Smooth muscle cell (in vitro differentiated cells): Measurements from ENCODE around the gene PAQR4. TPM values are rescaled to one million over a fixed set of nuclear protein-coding genes. Genes with fewer than 3 reads are reported as not detected.

ENCODE experiments used
- DNase-seq: peaks from one replicate; lab custom pipeline; 2025; ENCODE audit not compliant: unreplicated experiment; lab: John Stamatoyannopoulos, UW
- H2AFZ ChIP-seq: fragments of 200-600 bp; sonication (generic); 2 replicates; pipeline ENCODE4 v1.6.0; 2016; ENCODE audit warnings: antibody characterized with exemption, low read depth, mild to moderate bottlenecking
- H3F3A ChIP-seq: fragments of 200-600 bp; sonication (generic); 2 replicates; pipeline ENCODE4 v1.6.0; 2017; ENCODE audit warnings: antibody characterized with exemption, low read depth
- H3K27ac ChIP-seq: fragments of 200-600 bp; sonication (generic); 2 replicates; pipeline ENCODE4 v1.5.1; 2016; ENCODE audit warnings: low read depth, mild to moderate bottlenecking
- H3K27me3 ChIP-seq: fragments of 200-600 bp; sonication (generic); 2 replicates; pipeline ENCODE4 v1.6.1; 2016; ENCODE audit warnings: low read depth, mild to moderate bottlenecking
- H3K36me3 ChIP-seq: fragments of 200-600 bp; sonication (generic); 2 replicates; pipeline ENCODE4 v1.5.1; 2016; ENCODE audit warnings: low read depth
- H3K4me1 ChIP-seq: fragments of 200-600 bp; sonication (generic); 2 replicates; pipeline ENCODE4 v1.5.1; 2016; ENCODE audit warnings: low read depth
- H3K4me2 ChIP-seq: fragments of 200-600 bp; sonication (generic); 2 replicates; pipeline ENCODE4 v1.6.0; 2016; ENCODE audit warnings: mild to moderate bottlenecking
- H3K4me3 ChIP-seq: fragments of 200-600 bp; sonication (generic); 2 replicates; pipeline ENCODE4 v1.5.1; 2016; ENCODE audit warnings: mild to moderate bottlenecking
- H3K79me2 ChIP-seq: fragments of 200-600 bp; sonication (generic); 2 replicates; pipeline ENCODE4 v1.6.0; 2016; ENCODE audit warnings: low read depth, mild to moderate bottlenecking
- H3K9ac ChIP-seq: fragments of 200-600 bp; sonication (generic); 2 replicates; pipeline ENCODE4 v1.6.0; 2016; ENCODE audit warnings: low read depth
- H3K9me3 ChIP-seq: fragments of 200-600 bp; sonication (generic); replicated peaks from 2 replicates; pipeline ENCODE4 v1.5.1; 2016; ENCODE audit warnings: low read depth
- H4K20me1 ChIP-seq: fragments of 200-600 bp; sonication (generic); 2 replicates; pipeline ENCODE4 v1.6.0; 2016; ENCODE audit warnings: low read depth
- WGBS: methylation state at CpG from one replicate; pipeline ENCODE4 v1.1.7; 2016; ENCODE audit warnings: low lambda C conversion rate; 5-methylcytosine and 5-hydroxymethylcytosine counted together
- polyA plus RNA-seq: library from polyadenylated mRNA; unstranded; fragments of >200 nt; fragmentation: Nextera tagmentation; extraction: Ambion mirVana; gene quantifications from 2 replicates; pipeline ENCODE4 v1.2.1, GENCODE V29; 2016
- total RNA-seq: library from RNA; depleted of rRNA; stranded (reverse); fragments of >200 nt; gene quantifications from 2 replicates; pipeline ENCODE4 v1.2.3, GENCODE V29; 2014
- TF ChIP-seq, protein P1 (sequence below): fragments of 200-600 bp; sonication (generic); IDR thresholded peaks from 2 replicates; pipeline ENCODE4 v1.5.1; 2017; ENCODE audit warnings: borderline replicate concordance, mild to moderate bottlenecking, antibody characterized with exemption; ENCODE audit not compliant: insufficient read depth, poor library complexity, severe bottlenecking

Gene PAQR4
- total and polyA plus RNA-seq, 2 experiments from 2014 or later: 4.6 to 9.3 TPM

DNA sequence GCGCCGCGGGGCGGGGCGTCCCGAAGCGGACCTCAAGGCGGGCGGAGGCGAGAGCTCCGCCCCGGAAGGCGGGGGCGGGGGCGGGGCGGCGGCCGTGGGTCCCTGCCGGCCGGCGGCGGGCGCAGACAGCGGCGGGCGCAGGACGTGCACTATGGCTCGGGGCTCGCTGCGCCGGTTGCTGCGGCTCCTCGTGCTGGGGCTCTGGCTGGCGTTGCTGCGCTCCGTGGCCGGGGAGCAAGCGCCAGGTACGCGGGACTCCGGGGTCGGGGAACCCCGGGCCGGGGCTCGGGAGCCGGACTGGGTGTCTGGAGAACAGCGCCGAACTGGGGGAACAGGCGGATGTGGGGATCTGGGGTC, 51.1 kb downstream of the PAQR4 start, which contains the start of gene TNFRSF12A:
Gene TNFRSF12A, plus strand, starts transcription at position 122 of the 357 bp plus-strand sequence. Its CDS starts 30 bp downstream, at position 152.
- H3F3A ChIP-seq: peaks cover 16% of the 10 kb centered on the region
- H4K20me1 ChIP-seq: peaks cover 28% of the 10 kb centered on the region
- DNase-seq: peak; percentile 57
- H3K9ac ChIP-seq: peak within 1 kb of the TSS; percentile 99
- no peaks in the 10 kb centered on the region for H3K9me3 ChIP-seq
- no peaks in the 10 kb centered on the region for H3K79me2 ChIP-seq
- H2AFZ ChIP-seq: no peak within 1 kb of the TSS
- peak within 1 kb of the TSS; percentile 86 for H3K4me3 ChIP-seq
- no peaks in the 10 kb centered on the region for H3K27me3 ChIP-seq
- WGBS: 0% methylated on average over 25 of the region's 49 CpGs
- TF ChIP-seq, protein P1, sequence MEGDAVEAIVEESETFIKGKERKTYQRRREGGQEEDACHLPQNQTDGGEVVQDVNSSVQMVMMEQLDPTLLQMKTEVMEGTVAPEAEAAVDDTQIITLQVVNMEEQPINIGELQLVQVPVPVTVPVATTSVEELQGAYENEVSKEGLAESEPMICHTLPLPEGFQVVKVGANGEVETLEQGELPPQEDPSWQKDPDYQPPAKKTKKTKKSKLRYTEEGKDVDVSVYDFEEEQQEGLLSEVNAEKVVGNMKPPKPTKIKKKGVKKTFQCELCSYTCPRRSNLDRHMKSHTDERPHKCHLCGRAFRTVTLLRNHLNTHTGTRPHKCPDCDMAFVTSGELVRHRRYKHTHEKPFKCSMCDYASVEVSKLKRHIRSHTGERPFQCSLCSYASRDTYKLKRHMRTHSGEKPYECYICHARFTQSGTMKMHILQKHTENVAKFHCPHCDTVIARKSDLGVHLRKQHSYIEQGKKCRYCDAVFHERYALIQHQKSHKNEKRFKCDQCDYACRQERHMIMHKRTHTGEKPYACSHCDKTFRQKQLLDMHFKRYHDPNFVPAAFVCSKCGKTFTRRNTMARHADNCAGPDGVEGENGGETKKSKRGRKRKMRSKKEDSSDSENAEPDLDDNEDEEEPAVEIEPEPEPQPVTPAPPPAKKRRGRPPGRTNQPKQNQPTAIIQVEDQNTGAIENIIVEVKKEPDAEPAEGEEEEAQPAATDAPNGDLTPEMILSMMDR: no peak
- no peaks in the 10 kb centered on the region for H3K36me3 ChIP-seq
- peak within 1 kb of the TSS; percentile 100 for H3K27ac ChIP-seq
- peaks cover 21% of the 10 kb centered on the region for H3K4me1 ChIP-seq
- peak within 1 kb of the TSS; percentile 93 for H3K4me2 ChIP-seq

DNA sequence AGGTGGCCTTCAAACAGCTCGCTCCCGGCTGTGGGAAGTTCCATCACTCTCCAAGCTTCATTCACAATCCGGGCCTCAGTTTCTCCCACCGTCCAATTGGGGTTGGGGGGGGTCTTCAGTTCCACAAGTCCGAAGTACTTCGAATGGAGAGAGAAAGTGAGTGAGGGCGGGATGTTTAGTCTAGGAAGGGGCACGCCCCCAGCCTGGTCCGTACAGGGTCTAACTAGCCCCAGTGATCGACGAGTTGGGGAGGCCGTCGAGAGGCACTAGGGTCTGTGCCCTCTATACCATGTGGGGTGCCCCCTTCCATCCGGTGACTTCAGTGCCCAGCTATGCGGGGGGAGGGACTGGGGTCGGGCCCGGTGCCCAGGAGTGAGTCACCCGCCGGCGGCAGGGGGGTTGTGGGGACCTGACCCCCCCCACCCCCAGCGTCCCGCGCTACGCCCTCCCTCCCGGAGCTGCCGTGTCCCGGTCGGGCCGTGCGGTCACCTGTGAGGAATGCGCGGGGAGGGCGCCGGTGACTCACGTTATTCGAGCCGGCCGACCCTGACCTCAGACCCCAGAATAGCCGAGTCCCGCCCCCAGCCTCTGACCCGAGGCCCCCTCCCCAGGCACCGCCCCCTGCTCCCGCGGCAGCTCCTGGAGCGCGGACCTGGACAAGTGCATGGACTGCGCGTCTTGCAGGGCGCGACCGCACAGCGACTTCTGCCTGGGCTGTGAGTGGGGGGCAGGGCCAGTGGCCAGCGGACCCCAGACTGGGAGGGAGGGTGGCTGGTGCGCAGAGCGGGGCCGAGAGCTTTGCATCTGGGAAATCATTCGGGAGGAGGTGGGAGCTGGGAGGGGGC, 51.7 kb downstream of the PAQR4 start:
- Histone ChIP-seq H2AFZ (no peak overlapping the region), H3K27ac (peak overlapping the region; percentile 100), H3K27me3 (no peaks in the 10 kb centered on the region), H3K36me3 (no peaks in the 10 kb centered on the region), H3F3A (peaks cover 16% of the 10 kb centered on the region), H3K9me3 (no peaks in the 10 kb centered on the region), H3K4me1 (peaks cover 21% of the 10 kb centered on the region), H3K4me3 (peak overlapping the region; percentile 86), H3K4me2 (peak overlapping the region; percentile 93), H3K79me2 (no peaks in the 10 kb centered on the region), H3K9ac (peak overlapping the region; percentile 99), H4K20me1 (peaks cover 34% of the 10 kb centered on the region)
- DNase-seq: peak; percentile 75
- WGBS: 1% methylated on average over 37 of the region's 57 CpGs
- TF ChIP-seq, protein P1: no peak

DNA sequence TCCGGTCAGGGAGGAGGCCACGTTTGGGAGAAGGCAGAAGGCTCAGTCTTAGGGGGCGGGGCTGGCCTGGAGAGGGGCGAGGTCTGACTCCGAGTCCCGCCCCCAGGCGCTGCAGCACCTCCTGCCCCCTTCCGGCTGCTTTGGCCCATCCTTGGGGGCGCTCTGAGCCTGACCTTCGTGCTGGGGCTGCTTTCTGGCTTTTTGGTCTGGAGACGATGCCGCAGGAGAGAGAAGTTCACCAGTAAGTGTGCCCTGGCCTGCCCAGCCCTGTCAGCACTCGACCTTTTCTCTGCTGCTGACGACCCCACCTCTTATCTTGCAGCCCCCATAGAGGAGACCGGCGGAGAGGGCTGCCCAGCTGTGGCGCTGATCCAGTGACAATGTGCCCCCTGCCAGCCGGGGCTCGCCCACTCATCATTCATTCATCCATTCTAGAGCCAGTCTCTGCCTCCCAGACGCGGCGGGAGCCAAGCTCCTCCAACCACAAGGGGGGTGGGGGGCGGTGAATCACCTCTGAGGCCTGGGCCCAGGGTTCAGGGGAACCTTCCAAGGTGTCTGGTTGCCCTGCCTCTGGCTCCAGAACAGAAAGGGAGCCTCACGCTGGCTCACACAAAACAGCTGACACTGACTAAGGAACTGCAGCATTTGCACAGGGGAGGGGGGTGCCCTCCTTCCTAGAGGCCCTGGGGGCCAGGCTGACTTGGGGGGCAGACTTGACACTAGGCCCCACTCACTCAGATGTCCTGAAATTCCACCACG, 52.5 kb downstream of the PAQR4 start:
- Histone ChIP-seq H3K27me3 (no peaks in the 10 kb centered on the region), H3K79me2 (no peaks in the 10 kb centered on the region), H3K9ac (peak overlapping the region; percentile 99), H3K4me1 (peaks cover 21% of the 10 kb centered on the region), H3K4me3 (peak overlapping the region; percentile 86), H2AFZ (no peak overlapping the region), H3K9me3 (no peaks in the 10 kb centered on the region), H3K36me3 (no peaks in the 10 kb centered on the region), H3K27ac (peak overlapping the region; percentile 100), H4K20me1 (peaks cover 38% of the 10 kb centered on the region), H3F3A (peaks cover 12% of the 10 kb centered on the region), H3K4me2 (peak overlapping the region; percentile 93)
- TF ChIP-seq, protein P1: peak; percentile 30
- 0% methylated on average over 19 of the region's 25 CpGs for WGBS
- DNase-seq: peak; percentile 71
